GM19468 (cell line): Measurements from ENCODE around the gene IFITM5.
"Not testable (repeated sequence)": the region's sequence is repeated elsewhere in the genome, so short reads cannot be mapped to it uniquely, and the experiment has no call there.

ENCODE experiments used
- ATAC-seq: cut with Tn5 transposase; IDR thresholded peaks from one replicate; pipeline ENCODE4 v1.9.1; 2021; ENCODE audit warnings: mild to moderate bottlenecking, moderate library complexity, moderate number of reproducible peaks; ENCODE audit not compliant: unreplicated experiment; ENCODE audit errors: extremely low read depth

Gene IFITM5

GRCh38 chr11:313787-314553 lies 14.6 kb upstream of the IFITM5 start, which contains the start of gene IFITM1:
Gene IFITM1, plus strand, starts transcription at chr11:314040. Its CDS starts 131 bp downstream, at chr11:314171.
- ATAC-seq: no peak

GRCh38 chr11:313304-313786 lies 14.0 kb upstream of the IFITM5 start:
- ATAC-seq: no peak

- no peak for ATAC-seq
Measured at GRCh38 chr11:312092-312816, 12.9 kb upstream of the IFITM5 start.

- not testable (repeated sequence) for ATAC-seq
Measured at GRCh38 chr11:311013-311748, 11.9 kb upstream of the IFITM5 start.

- ATAC-seq: not testable (repeated sequence)
Measured at GRCh38 chr11:309979-310572, 10.8 kb upstream of the IFITM5 start.

GRCh38 chr11:308740-309665 lies 9.7 kb upstream of the IFITM5 start:
- ATAC-seq: not testable (repeated sequence)

GRCh38 chr11:307766-308708 lies 8.7 kb upstream of the IFITM5 start, which contains the start of gene IFITM2:
Gene IFITM2, plus strand, starts transcription at chr11:307816. Its CDS starts 377 bp downstream, at chr11:308193.
- not testable (repeated sequence) for ATAC-seq

- ATAC-seq: no peak
Measured at GRCh38 chr11:306645-307371, 7.5 kb upstream of the IFITM5 start.

GRCh38 chr11:305844-306211 lies 6.5 kb upstream of the IFITM5 start:
- ATAC-seq: no peak

GRCh38 chr11:304915-305843 lies 5.9 kb upstream of the IFITM5 start:
- no peak for ATAC-seq

- ATAC-seq: no peak
Measured at GRCh38 chr11:304061-304506, 4.8 kb upstream of the IFITM5 start.

GRCh38 chr11:303363-303762 lies 4.0 kb upstream of the IFITM5 start:
- no peak for ATAC-seq

GRCh38 chr11:299951-300735 lies 817 bp upstream of the IFITM5 start:
- ATAC-seq: no peak

GRCh38 chr11:298406-299065 lies 790 bp downstream of the IFITM5 start:
- ATAC-seq: no peak
